HG03025 (cell line): Measurements from ENCODE around the gene SLC49A3.
"Not testable (repeated sequence)": the region's sequence is repeated elsewhere in the genome, so short reads cannot be mapped to it uniquely, and the experiment has no call there.

ENCODE experiments used
- ATAC-seq: cut with Tn5 transposase; IDR thresholded peaks from one replicate; pipeline ENCODE4 v1.9.1; 2021; ENCODE audit warnings: mild to moderate bottlenecking, moderate library complexity; ENCODE audit not compliant: unreplicated experiment, low FRiP score

SLC49A3 gene

GRCh38 chr4:635066-635835, 53.7 kb downstream of the SLC49A3 start:
- not testable (repeated sequence) for ATAC-seq

GRCh38 chr4:634599-634985, 54.4 kb downstream of the SLC49A3 start:
- no peak for ATAC-seq

- ATAC-seq: no peak
Measured at GRCh38 chr4:633976-634598, 54.9 kb downstream of the SLC49A3 start.

- ATAC-seq: no peak
Measured at GRCh38 chr4:633406-633805, 55.5 kb downstream of the SLC49A3 start.

GRCh38 chr4:632926-633325, 56.0 kb downstream of the SLC49A3 start:
- no peak for ATAC-seq

GRCh38 chr4:632196-632790, 56.7 kb downstream of the SLC49A3 start:
- ATAC-seq: no peak
